Mesenchymal stem cell (in vitro differentiated cells and primary cell): Measurements from ENCODE around the gene IFT57. TPM values are rescaled to one million over a fixed set of nuclear protein-coding genes. Genes with fewer than 3 reads are reported as not detected.
A peak's percentile ranks its signal among the peaks of the same experiment; 100 is the strongest.
"Not testable (repeated sequence)": the region's sequence is repeated elsewhere in the genome, so short reads cannot be mapped to it uniquely, and the experiment has no call there.

Experiments used
- DNase-seq: peaks from one replicate; pipeline ENCODE4 v3.0.0-alpha.2; 2013
- H2AFZ ChIP-seq: one replicate; pipeline ENCODE4 v1.6.1; 2013; ENCODE audit warnings: low read depth, mild to moderate bottlenecking, control low read depth, inconsistent platforms, low read length, moderate library complexity
- H2AK5ac ChIP-seq: 2 replicates; pipeline ENCODE4 v1.6.1; 2013; ENCODE audit warnings: low read length, moderate library complexity, mild to moderate bottlenecking, inconsistent platforms; ENCODE audit not compliant: severe bottlenecking
- H2BK120ac ChIP-seq: one replicate; pipeline ENCODE4 v1.6.1; 2013; ENCODE audit warnings: low read depth, mild to moderate bottlenecking, inconsistent platforms, low read length, moderate library complexity
- H2BK12ac ChIP-seq, 2 experiments: one replicate each; pipeline ENCODE4 v1.6.1; 2013; ENCODE audit warnings: inconsistent platforms in 2 of 2, low read length in 2 of 2, mild to moderate bottlenecking in 2 of 2, moderate library complexity in 2 of 2, control low read depth in 1 of 2
- H2BK15ac ChIP-seq: one replicate; pipeline ENCODE4 v1.6.1; 2013; ENCODE audit warnings: mild to moderate bottlenecking, low read depth, inconsistent platforms; ENCODE audit not compliant: poor library complexity, severe bottlenecking
- H2BK5ac ChIP-seq: 2 replicates; pipeline ENCODE4 v1.6.1; 2013; ENCODE audit warnings: low read depth, mild to moderate bottlenecking, low read length, control low read depth, inconsistent platforms; ENCODE audit not compliant: poor library complexity, severe bottlenecking
- H3K14ac ChIP-seq, 2 experiments: one replicate each; pipeline ENCODE4 v1.6.1; 2013; ENCODE audit warnings: inconsistent platforms in 2 of 2, low read length in 2 of 2, control low read depth in 1 of 2, mild to moderate bottlenecking in 1 of 2, moderate library complexity in 1 of 2
- H3K18ac ChIP-seq, 2 experiments: one replicate each; pipeline ENCODE4 v1.6.1; 2013; ENCODE audit warnings: inconsistent platforms in 2 of 2, low read length in 2 of 2, control low read depth in 1 of 2, low read depth in 1 of 2, mild to moderate bottlenecking in 1 of 2
- H3K23ac ChIP-seq, 2 experiments: one replicate each; pipeline ENCODE4 v1.6.1; 2013; ENCODE audit warnings: inconsistent platforms in 2 of 2, low read length in 2 of 2, mild to moderate bottlenecking in 2 of 2, moderate library complexity in 2 of 2, control low read depth in 1 of 2
- H3K27ac ChIP-seq: 2 replicates; pipeline ENCODE4 v1.5.1; 2013; ENCODE audit warnings: mild to moderate bottlenecking, moderate library complexity, low read length, control low read depth, inconsistent platforms; ENCODE audit not compliant: poor library complexity, severe bottlenecking
- H3K27me3 ChIP-seq, 2 experiments: 2 replicates each; pipeline versions ENCODE4 v1.6.1 to v1.7.0; 2013; ENCODE audit warnings: low read length in 2 of 2, mild to moderate bottlenecking in 2 of 2, moderate library complexity in 2 of 2, control low read depth in 1 of 2, inconsistent platforms in 1 of 2; ENCODE audit not compliant: control insufficient read depth in 1 of 2, insufficient read depth in 1 of 2
- H3K36me3 ChIP-seq, 2 experiments: 2 replicates each; pipeline versions ENCODE4 v1.6.1 to v1.7.0; 2013; ENCODE audit warnings: low read length in 2 of 2, control low read depth in 1 of 2, inconsistent platforms in 1 of 2, low read depth in 1 of 2, mild to moderate bottlenecking in 1 of 2; ENCODE audit not compliant: insufficient read depth in 2 of 2, control insufficient read depth in 1 of 2
- H3K4ac ChIP-seq, 2 experiments: one replicate each; pipeline ENCODE4 v1.6.1; 2013; ENCODE audit warnings: inconsistent platforms in 2 of 2, low read length in 2 of 2, mild to moderate bottlenecking in 2 of 2, moderate library complexity in 2 of 2, control low read depth in 1 of 2, low read depth in 1 of 2
- H3K4me1 ChIP-seq: 2 replicates; pipeline ENCODE4 v1.6.1; 2013; ENCODE audit warnings: low read depth, low read length, control low read depth; ENCODE audit not compliant: control insufficient read depth, insufficient read depth
- H3K4me2 ChIP-seq: 2 replicates; pipeline ENCODE4 v1.6.1; 2013; ENCODE audit warnings: low read length, mild to moderate bottlenecking, inconsistent platforms; ENCODE audit not compliant: poor library complexity, severe bottlenecking
- H3K4me3 ChIP-seq, 2 experiments: 2 replicates each; pipeline versions ENCODE4 v1.5.1 to v1.7.0; 2013; ENCODE audit warnings: low read length in 2 of 2, mild to moderate bottlenecking in 2 of 2, control low read depth in 1 of 2, low read depth in 1 of 2; ENCODE audit not compliant: insufficient read depth in 1 of 2
- H3K79me1 ChIP-seq: replicated peaks from 2 replicates; pipeline ENCODE4 v1.6.1; 2013; ENCODE audit warnings: mild to moderate bottlenecking, control low read depth, low read length, inconsistent platforms; ENCODE audit not compliant: poor library complexity, severe bottlenecking
- H3K9ac ChIP-seq: 2 replicates; pipeline ENCODE4 v1.7.0; 2013; ENCODE audit warnings: mild to moderate bottlenecking, low read length, moderate library complexity
- H3K9me3 ChIP-seq: 2 replicates; pipeline ENCODE4 v1.7.0; 2013; ENCODE audit warnings: mild to moderate bottlenecking, low read length; ENCODE audit not compliant: control insufficient read depth
- H4K8ac ChIP-seq: one replicate; pipeline ENCODE4 v1.6.1; 2013; ENCODE audit warnings: inconsistent platforms, mild to moderate bottlenecking, low read length, moderate library complexity
- H4K91ac ChIP-seq: one replicate; pipeline ENCODE4 v1.6.1; 2013; ENCODE audit warnings: mild to moderate bottlenecking, low read length, inconsistent platforms
- WGBS: methylation state at CpG from one replicate; pipeline ENCODE4 v1.1.7; 2013; ENCODE audit warnings: mixed read lengths; 5-methylcytosine and 5-hydroxymethylcytosine counted together
- polyA plus RNA-seq, 2 experiments: library from polyadenylated mRNA; stranded (reverse); fragments of 200-250 nt; gene quantifications; one replicate each; pipeline ENCODE4 v1.2.3, GENCODE V29; 2013

Gene IFT57, protein sequence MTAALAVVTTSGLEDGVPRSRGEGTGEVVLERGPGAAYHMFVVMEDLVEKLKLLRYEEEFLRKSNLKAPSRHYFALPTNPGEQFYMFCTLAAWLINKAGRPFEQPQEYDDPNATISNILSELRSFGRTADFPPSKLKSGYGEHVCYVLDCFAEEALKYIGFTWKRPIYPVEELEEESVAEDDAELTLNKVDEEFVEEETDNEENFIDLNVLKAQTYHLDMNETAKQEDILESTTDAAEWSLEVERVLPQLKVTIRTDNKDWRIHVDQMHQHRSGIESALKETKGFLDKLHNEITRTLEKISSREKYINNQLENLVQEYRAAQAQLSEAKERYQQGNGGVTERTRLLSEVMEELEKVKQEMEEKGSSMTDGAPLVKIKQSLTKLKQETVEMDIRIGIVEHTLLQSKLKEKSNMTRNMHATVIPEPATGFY
- 29.6 TPM for polyA plus RNA-seq (2013, experiment 1 of 2)
- 31.0 TPM for polyA plus RNA-seq (2013, experiment 2 of 2)

DNA sequence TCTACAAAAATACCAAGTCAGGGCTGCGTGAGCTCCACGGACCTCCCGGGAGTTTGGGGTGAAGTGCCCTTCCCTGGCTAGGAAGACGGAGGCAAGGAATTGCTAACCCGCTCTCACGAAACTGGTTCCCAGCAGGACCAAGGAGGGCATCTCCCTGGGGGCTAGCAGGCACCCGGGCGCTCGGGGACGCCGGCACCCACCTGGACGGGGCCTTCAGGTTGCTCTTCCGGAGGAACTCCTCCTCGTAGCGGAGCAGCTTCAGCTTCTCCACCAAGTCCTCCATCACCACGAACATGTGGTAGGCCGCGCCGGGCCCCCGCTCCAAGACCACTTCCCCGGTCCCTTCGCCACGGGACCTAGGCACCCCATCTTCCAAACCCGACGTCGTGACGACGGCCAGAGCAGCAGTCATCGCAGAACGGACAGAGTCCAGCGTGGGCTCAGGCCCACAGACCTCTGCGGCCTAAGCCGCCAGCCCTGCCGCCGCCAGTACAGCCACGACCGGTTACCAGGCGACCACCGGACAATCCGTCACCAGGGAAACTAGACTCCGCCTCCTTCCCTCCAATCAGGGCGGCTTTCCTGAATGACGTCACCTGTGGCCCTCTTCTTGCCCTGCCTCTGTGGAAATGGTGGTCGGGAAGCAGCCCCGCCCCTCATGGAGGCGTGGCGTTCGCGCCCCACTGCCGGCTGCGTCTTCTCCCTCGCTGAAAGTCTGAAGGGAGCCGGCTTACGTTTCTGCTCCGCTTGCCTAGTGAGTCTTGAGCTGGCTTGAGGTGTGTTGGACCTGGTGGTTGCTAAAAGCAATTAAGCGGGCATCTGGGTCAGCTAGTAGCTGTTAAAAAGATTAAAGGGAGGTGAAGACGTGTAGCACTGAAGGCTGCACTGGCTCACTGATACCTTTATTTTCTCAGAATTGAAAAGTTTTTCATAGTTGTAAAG is at the start of gene IFT57:
TSS of gene IFT57 (minus strand) at position 514 of the 942 bp plus-strand sequence. CDS start at position 412, 102 bp downstream.
- H3K79me1 ChIP-seq: peaks cover 3% of the 10 kb centered on the region
- no peak within 1 kb of the TSS for H2BK15ac ChIP-seq
- H3K4me3 ChIP-seq: peak within 1 kb of the TSS; percentile 86 to 88
- DNase-seq: peak; percentile 99
- H3K36me3 ChIP-seq: peaks cover 0 to 4% of the 10 kb centered on the region in 2 experiments
- H3K27me3 ChIP-seq: no peaks in the 10 kb centered on the region
- peak within 1 kb of the TSS; percentile 7 for H2AFZ ChIP-seq
- no peak within 1 kb of the TSS for H4K91ac ChIP-seq
- H3K4me2 ChIP-seq: peak within 1 kb of the TSS; percentile 71
- no peak within 1 kb of the TSS for H3K14ac ChIP-seq
- no peaks in the 10 kb centered on the region for H3K9me3 ChIP-seq
- peak within 1 kb of the TSS; percentile 94 for H3K9ac ChIP-seq
- H3K27ac ChIP-seq: peak within 1 kb of the TSS; percentile 26
- H3K23ac ChIP-seq: peak within 1 kb of the TSS in 1 of 2 experiments; percentile 19
- no peak within 1 kb of the TSS for H2AK5ac ChIP-seq
- H3K18ac ChIP-seq: peak within 1 kb of the TSS; percentile 10 to 84
- no peak within 1 kb of the TSS for H4K8ac ChIP-seq
- WGBS: under 1% methylated on average over 55 of the region's 57 CpGs
- H3K4ac ChIP-seq: no peak within 1 kb of the TSS
- no peak within 1 kb of the TSS for H2BK12ac ChIP-seq
- no peak within 1 kb of the TSS for H2BK120ac ChIP-seq
- no peaks in the 10 kb centered on the region for H3K4me1 ChIP-seq
- H2BK5ac ChIP-seq: no peak within 1 kb of the TSS

DNA sequence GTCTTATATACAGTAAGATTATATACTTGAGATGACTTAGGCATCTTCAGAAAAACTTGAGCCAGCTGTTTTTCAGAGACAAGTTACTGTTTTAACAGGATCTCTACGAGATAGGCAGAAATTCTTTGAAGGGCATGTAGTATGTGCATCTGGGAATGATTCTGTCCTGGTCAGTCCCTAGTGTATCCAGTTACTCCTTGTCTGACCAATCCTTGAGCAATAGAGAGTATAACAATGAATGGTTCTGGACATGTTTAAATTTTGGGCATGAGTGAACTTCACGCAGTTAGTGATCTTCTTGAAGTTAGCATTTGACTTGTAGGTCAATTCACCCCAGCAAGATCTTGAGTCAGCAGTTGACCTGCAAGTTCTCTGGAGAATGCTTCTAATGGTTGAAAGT is 49.4 kb upstream of the IFT57 start:
- Histone ChIP-seq H3K4me2 (no peak overlapping the region), H3K36me3 (no peaks in the 10 kb centered on the region), H2AK5ac (no peak overlapping the region), H4K8ac (no peak overlapping the region), H3K4me1 (no peaks in the 10 kb centered on the region), H3K27ac (no peak overlapping the region), H2BK120ac (no peak overlapping the region), H3K9me3 (peaks cover 2% of the 10 kb centered on the region), H2AFZ (no peak overlapping the region), H4K91ac (no peak overlapping the region), H3K79me1 (no peaks in the 10 kb centered on the region), H3K23ac (no peak overlapping the region), H2BK12ac (no peak overlapping the region), H3K4ac (no peak overlapping the region), H3K9ac (no peak overlapping the region), H3K18ac (no peak overlapping the region), H3K27me3 (no peaks in the 10 kb centered on the region), H3K4me3 (no peak overlapping the region), H3K14ac (no peak overlapping the region), H2BK5ac (no peak overlapping the region), H2BK15ac (no peak overlapping the region)
- DNase-seq: no peak
- WGBS: 70% methylated on average over 2 of the region's 2 CpGs

DNA sequence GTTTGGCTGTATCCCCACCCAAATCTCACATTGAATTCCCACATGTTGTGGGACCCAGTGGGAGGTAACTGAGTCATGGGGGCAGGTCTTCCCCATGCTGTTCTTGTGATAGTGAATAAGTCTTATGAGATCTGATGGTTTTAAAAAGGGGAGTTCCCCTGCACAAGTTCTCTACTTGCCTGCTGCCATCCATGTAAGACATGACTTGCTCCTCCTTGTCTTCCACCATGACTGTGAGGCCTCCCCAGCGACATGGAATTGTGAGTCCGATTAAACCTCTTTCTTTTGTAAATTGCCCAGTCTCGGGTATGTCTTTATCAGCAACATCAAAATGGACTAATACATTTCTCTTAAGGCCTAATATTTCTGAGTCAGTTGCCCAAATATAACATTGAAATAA is 46.0 kb upstream of the IFT57 start:
- not testable (repeated sequence) for H3K27ac ChIP-seq, H2AK5ac ChIP-seq, H3K36me3 ChIP-seq, H2BK12ac ChIP-seq, H3K4ac ChIP-seq, H3K4me1 ChIP-seq, H3K4me3 ChIP-seq, H3K18ac ChIP-seq, H3K79me1 ChIP-seq, H3K23ac ChIP-seq, H3K9ac ChIP-seq, H3K14ac ChIP-seq, H3K9me3 ChIP-seq, DNase-seq, H2AFZ ChIP-seq, H2BK5ac ChIP-seq, H3K4me2 ChIP-seq, H4K8ac ChIP-seq, H2BK120ac ChIP-seq, H2BK15ac ChIP-seq, H3K27me3 ChIP-seq, H4K91ac ChIP-seq
- 90% methylated on average over 3 of the region's 3 CpGs for WGBS
